HEK293T (cell line): ENCODE data around the gene DLK1.

Experiments
- CTCF ChIA-PET: fragments of 350-600 bp; formaldehyde crosslinking; extraction: SDS; loops from one replicate; lab custom pipeline; 2021; ENCODE audit warnings: antibody characterized with exemption, inconsistent platforms; lab: Yijun Ruan, JAX
- POLR2A ChIA-PET: fragments of 350-600 bp; formaldehyde crosslinking; extraction: SDS; loops from one replicate; lab custom pipeline; 2020; ENCODE audit warnings: antibody characterized with exemption, inconsistent platforms; lab: Yijun Ruan, JAX
- DNase-seq: peaks from one replicate; pipeline ENCODE4 v3.0.0; 2012; ENCODE audit warnings: mixed read lengths; ENCODE audit errors: extremely low spot score
- ARNT ChIP-seq: fragments of 450-650 bp; IDR thresholded peaks from 2 replicates; pipeline ENCODE4 v1.6.1; 2017; ENCODE audit warnings: mild to moderate bottlenecking
- BHLHE40 ChIP-seq: fragments of 450-650 bp; IDR thresholded peaks from 2 replicates; pipeline ENCODE4 v1.6.1; 2016; ENCODE audit warnings: mild to moderate bottlenecking, moderate library complexity, borderline replicate concordance
- CTBP1 ChIP-seq: fragments of 450-650 bp; IDR thresholded peaks from 2 replicates; pipeline ENCODE4 v1.6.1; 2016; ENCODE audit warnings: borderline replicate concordance
- ELF4 ChIP-seq: fragments of 450-650 bp; IDR thresholded peaks from 2 replicates; pipeline ENCODE4 v1.6.1; 2017; ENCODE audit warnings: antibody characterized with exemption
- FOXA1 ChIP-seq: fragments of 450-650 bp; IDR thresholded peaks from 2 replicates; pipeline ENCODE4 v1.6.1; 2016; ENCODE audit warnings: mild to moderate bottlenecking
- FOXK2 ChIP-seq: fragments of 450-650 bp; IDR thresholded peaks from 2 replicates; pipeline ENCODE4 v1.6.1; 2016; ENCODE audit warnings: mild to moderate bottlenecking
- FOXM1 ChIP-seq: fragments of 450-650 bp; IDR thresholded peaks from 2 replicates; pipeline ENCODE4 v1.6.1; 2017; ENCODE audit warnings: mild to moderate bottlenecking, borderline replicate concordance
- HDGF ChIP-seq: fragments of 450-650 bp; IDR thresholded peaks from 2 replicates; pipeline ENCODE4 v1.6.1; 2017; ENCODE audit warnings: antibody characterized with exemption, borderline replicate concordance
- L3MBTL2 ChIP-seq: fragments of 450-650 bp; conservative IDR thresholded peaks from 2 replicates; pipeline ENCODE4 v1.6.1; 2016; ENCODE audit warnings: mild to moderate bottlenecking
- LEF1 ChIP-seq: fragments of 450-650 bp; IDR thresholded peaks from 2 replicates; pipeline ENCODE4 v1.6.1; 2017; ENCODE audit warnings: mild to moderate bottlenecking, borderline replicate concordance
- NFRKB ChIP-seq: fragments of 450-650 bp; IDR thresholded peaks from 2 replicates; pipeline ENCODE4 v1.6.1; 2016; ENCODE audit warnings: mild to moderate bottlenecking, moderate library complexity
- PKNOX1 ChIP-seq: fragments of 450-650 bp; IDR thresholded peaks from 2 replicates; pipeline ENCODE4 v1.6.1; 2016
- SP1 ChIP-seq: fragments of 450-650 bp; IDR thresholded peaks from 2 replicates; pipeline ENCODE4 v1.6.1; 2017
- SUZ12 ChIP-seq: fragments of 450-650 bp; IDR thresholded peaks from 2 replicates; pipeline ENCODE4 v1.6.1; 2016; ENCODE audit warnings: mild to moderate bottlenecking
- TARDBP ChIP-seq: fragments of 450-650 bp; IDR thresholded peaks from 2 replicates; pipeline ENCODE4 v1.6.1; 2016
- ZNF384 ChIP-seq: fragments of 450-650 bp; IDR thresholded peaks from 2 replicates; pipeline ENCODE4 v1.6.1; 2016

The DLK1 gene

GRCh38 chr14:100698066-100698465, 28.6 kb upstream of the DLK1 start:
- ChIA-PET CTCF (no interaction called here), POLR2A (no interaction called here)
- DNase-seq: no peak
- TF ChIP-seq CTBP1 (no peak), L3MBTL2 (no peak), FOXM1 (no peak), SP1 (no peak), PKNOX1 (no peak), FOXK2 (no peak), TARDBP (no peak), ELF4 (no peak), NFRKB (no peak), ARNT (no peak), ZNF384 (no peak), LEF1 (no peak), FOXA1 (no peak), BHLHE40 (no peak), SUZ12 (no peak), HDGF (no peak)

DNA sequence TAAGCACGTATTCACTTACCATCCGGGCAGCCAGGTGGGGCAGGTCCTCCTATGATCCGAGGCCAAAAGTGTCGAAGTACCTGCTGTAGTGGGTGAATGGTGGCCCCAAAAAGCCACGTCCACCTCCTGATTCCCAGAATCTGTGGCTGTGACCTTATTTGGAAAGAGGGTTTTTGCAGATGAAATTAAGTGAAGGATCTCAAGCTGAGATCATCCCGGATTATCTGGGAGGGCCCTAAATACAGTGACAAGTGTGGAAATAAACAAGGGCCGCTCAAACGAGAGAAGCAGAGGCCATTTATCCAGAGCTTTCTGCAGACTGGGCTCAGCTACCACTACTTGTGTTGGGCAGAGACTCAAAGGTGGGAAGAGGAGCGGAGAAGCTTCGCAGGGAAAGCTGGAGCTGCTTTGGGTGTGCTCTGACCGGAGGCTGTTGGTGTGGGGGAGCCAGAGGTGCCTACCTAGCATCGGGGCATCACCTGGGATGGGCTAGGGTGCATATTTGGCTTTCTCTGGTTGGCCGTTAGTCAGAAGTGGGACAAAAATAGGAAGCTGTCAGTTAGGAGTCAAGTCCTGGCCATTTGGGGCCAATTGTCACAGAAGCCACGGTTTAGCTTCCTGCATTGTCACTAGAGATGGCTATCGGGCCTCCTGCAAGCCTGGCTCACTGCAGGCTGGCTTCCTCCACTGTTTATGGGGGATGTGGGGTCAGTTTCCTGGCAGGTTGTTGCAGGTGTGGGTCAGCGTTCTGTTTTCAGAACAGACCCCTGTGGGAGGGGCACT, 27.8 kb upstream of the DLK1 start:
- ChIA-PET POLR2A (no interaction called here), CTCF (no interaction called here)
- TF ChIP-seq LEF1 (no peak), FOXM1 (no peak), L3MBTL2 (no peak), ARNT (no peak), ELF4 (no peak), NFRKB (no peak)
- DNase-seq: no peak

GRCh38 chr14:100701314-100701713, 25.4 kb upstream of the DLK1 start:
- POLR2A ChIA-PET: no interaction called here
- TF ChIP-seq ZNF384 (no peak), HDGF (no peak), FOXK2 (no peak), SUZ12 (no peak), ELF4 (no peak), LEF1 (no peak), BHLHE40 (no peak), FOXA1 (no peak), NFRKB (no peak), FOXM1 (no peak)
- CTCF ChIA-PET: interaction anchor here (1.1 kb wide), 1 partner anchor 10 kb away, joined by 3 read pairs; no protein-coding TSS in a partner anchor
- DNase-seq: no peak

DNA sequence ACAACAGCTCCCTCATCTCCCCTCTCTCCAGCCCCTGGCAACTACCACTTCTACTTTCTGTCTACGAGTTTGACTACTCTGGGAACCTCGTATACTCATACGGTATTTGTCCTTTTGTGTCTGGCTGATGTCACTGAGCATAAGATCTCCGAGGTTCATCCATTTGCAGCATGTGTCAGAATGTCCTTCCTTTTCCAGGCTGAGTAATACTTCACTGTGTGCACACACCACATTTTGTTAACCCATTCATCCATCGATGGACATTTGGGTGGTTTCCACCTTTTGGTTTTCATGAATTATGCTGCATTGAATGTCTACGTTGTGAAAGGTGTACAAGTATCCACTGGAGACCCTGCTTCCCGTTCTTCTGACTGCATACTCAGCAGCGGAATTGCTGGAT, 24.1 kb upstream of the DLK1 start:
- no peak for DNase-seq
- ChIA-PET POLR2A (no interaction called here), CTCF (no interaction called here)
- no peak for TF ChIP-seq SUZ12
- TF ChIP-seq FOXM1: no peak
- no peak for TF ChIP-seq NFRKB

DNA sequence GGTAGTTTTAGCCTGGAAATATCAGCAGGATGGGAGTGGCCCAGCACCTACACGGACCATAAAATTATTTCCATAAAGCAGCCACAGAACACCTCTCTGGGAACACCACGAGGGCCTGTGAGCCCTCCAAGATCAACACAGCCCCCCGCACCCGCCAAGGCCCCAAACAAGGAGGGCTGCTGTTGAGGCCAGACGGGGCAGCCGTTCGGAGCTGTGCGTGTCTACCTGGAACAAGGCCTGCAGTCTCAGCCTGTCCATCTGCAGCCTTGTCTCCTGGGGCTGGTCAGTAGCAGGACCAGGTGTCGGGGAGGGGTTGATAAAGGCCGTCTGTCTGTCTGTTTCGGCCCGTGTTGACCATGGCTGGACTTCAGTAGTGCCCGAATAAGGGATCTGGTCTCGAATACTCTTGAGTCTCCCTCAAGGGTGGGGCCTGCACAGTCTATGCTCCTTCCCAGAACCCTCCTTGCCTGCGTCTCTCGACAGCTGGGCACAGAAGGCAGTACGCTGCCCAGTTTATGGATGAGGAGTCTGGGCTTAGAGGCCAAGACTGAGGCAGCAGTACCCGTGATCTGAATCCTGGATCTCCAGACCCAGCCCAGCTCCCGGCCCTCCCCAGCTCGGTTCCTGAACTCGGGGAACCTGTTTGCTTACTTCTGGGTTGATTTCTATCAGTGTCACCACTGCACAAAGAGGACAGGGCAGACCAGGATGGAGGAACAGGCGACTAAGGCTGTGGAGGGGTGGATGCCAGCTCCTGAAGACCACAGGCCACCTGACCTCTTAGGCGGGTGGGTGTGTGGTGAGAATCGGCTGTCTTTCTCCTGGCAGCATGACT, 23.1 kb upstream of the DLK1 start:
- TF ChIP-seq CTBP1 (no peak), BHLHE40 (no peak), PKNOX1 (no peak), FOXA1 (no peak), ZNF384 (no peak), LEF1 (no peak)
- ChIA-PET CTCF (no interaction called here), POLR2A (no interaction called here)
- no peak for DNase-seq

DNA sequence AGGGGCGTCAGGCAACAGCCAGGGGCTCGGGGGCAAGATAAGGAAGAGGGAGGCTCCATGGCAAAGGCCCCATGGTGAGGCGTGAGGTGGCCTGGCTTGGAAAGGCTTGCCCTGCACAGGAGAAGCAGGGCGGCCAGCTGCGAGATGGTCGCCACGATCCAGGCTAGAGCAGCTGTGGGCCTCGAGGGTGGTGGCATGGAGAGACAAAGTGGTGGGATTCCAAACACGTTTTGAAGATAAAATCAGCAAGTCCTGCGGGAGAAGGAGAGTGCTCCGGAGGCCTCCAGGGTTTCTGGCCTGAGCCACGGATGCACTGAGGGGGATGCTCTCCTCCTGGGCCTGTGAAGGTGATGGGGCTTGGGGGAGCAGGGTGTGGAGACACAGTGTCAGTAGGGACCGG, 20.5 kb upstream of the DLK1 start:
- POLR2A ChIA-PET: no interaction called here
- no peak for DNase-seq
- TF ChIP-seq LEF1 (no peak), NFRKB (no peak), TARDBP (no peak), FOXA1 (no peak), BHLHE40 (no peak), CTBP1 (no peak), ARNT (no peak), HDGF (no peak), FOXM1 (no peak), SP1 (no peak), L3MBTL2 (no peak), PKNOX1 (no peak), FOXK2 (no peak), SUZ12 (no peak), ZNF384 (no peak), ELF4 (no peak)
- CTCF ChIA-PET: interaction anchor here (0.6 kb wide), 1 partner anchor 13 kb away, joined by 3 read pairs; no protein-coding TSS in a partner anchor
